ENCODE data around the gene MED27.
"Not testable (repeated sequence)": the region's sequence is repeated elsewhere in the genome, so short reads cannot be mapped to it uniquely, and the experiment has no call there.

MED27 gene

DNA sequence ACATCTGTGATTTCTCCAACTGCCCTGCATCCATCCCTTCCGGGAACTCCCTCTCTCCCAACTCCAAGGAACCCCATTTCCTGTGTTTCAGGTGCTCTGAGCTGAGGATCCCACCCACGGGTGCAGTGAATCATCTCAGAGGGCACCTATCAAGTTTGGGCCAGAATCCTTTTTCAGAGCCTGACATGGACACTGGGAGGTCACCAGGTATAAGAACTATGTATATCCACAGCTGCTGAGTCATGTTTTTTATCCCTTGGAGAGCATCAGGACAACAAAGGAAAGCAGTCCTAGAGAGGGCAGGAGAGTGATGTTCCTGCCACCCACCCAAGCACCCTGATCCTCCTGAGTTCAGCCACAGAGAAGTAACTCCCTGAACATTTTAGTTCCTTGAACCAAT is 3.8 kb downstream of the MED27 start:
- no peak for DNase-seq

DNA sequence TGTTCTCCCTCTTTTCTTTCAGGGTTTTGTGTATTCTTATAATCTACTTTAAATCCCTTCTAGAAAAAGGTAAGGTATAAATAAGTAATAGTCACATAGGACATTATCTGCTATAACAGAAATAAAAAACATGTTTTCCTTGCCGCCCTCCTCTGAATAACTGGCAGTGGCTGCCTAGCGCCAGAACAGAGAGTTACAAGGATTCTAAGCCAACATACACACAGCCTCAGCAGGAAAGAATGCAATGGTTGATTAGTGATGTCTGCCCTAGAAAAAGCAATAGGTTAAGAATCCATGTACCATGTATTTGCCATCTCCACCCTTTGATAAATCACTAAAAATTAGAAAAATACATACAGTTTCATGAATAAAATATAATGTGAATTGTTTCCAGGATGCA is 4.9 kb downstream of the MED27 start:
- DNase-seq = no peak

DNA sequence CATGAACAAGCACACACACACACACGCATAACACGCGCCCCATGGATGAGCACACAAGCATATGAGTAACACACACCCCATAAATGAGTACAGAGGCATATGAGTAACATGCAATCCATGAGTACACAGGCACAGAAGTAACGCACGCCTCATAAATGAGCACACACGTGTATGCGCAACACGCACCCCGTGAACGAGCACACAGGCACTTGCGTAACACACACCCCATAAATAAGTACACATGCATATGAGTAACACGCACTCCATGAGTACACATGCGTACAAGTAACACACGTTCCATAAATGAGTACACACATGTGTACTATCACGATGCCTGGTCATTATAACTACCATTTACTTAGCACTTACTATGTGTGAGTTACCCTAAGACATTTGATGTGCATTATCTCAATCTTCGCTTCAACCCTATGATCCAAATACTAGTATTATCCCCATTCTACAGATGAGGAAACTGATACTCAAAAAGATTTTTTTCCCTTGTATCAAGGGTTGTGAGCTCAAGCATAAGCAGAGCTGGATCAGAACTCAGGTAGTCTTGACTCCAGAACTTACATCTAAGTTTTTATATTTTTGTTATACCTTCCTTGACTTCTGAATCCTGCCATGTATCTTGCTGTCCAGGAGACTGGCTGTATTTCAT is 7.7 kb downstream of the MED27 start:
- no peak for DNase-seq

DNA sequence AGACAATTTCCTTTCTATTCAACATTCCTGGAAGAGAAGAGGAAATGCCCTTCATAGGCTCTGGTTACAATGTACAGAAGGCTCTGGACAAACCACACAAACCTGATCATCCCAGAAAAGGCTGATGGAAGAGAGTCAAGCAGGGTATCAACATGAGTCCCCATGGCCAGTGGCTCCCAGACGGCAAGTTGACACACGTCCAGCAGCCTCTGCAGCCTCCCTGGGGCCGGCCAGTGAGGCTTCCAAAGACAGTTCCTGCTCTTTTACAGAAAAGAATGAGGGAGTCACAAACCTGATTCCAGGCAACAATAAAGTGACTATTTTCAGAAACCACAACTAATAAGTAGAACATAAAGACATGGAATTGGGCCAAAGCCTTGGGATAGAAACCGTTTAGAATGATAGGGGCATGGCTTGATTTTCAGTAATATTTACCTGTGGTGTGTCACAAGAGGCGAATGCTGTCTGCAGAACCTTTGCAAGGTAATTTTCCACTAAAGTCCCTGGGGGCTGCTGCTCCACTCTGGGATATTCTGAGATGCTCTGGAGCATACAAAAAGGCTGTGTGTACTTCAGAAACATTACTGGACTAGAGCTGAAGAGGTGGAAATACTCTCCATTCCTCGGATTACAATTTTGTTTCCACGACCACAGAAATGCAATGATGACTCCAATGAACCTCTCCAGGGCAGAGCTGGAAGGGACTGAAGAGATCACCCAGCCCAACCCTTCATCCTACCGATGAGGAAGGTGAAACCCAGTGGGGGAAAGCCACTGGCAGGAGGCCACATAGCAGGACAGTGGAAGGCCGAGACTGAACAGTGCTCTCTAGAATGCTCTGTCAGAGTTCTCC is 10.4 kb downstream of the MED27 start:
- no peak for DNase-seq

DNA sequence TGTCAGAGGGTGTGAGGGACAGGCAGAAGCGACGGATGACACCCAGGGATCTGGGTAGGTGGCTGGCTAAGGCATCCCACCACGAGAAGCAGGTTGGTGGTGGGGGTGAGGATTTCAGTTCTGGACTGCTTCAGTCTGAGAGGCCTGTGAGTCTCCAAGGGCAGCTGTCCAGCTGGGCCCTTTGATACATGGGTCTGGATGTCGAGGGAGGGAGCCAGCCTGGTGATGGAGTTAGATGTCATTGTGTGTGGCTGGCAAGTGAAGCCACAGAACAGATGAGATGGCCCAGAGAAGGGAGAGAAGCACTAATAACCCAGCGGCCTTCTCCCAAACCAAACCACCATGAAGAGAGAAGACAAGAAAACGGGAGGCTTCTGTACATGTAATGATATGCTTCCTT is 11.1 kb downstream of the MED27 start:
- no peak for DNase-seq

DNA sequence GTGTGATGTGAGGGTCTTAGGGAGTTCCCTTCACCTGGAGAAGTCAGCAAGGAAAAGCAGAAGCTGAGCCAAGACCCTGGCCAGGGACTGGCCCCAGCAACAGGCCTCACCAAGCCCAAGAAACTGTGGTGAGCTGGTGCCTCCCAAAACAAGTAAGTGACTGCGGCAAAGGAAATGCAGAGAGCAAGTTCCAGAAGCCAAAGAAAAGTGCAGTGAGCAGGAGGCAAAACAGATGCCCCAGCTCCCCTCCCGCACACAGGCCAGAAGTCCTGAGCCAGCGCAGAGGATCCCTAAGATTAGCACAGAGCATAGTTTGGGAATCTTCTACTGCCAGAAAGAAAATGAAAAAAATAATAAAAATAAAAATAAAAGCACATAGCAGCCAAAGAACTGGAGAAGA is 13.2 kb downstream of the MED27 start:
- DNase-seq = no peak

DNA sequence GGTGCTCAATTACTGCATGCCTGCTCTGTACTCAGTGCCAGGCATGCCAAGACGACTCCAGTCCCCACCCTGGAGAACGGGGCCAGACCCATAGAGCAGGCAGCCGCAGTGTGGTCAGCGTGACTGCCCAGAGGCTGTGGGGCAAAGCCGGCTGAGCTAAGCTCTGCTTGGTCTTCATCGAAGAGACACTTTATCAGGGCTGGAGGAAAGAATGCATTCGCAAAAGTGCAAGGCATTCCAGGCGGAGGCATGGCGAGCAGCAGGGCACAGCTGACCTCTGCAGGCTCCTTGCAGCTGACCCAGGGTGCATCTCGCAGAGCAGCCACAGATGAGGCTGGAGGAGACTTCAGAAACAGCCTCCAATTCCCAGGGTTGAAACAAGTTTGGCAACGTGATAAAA is 13.6 kb downstream of the MED27 start:
- no peak for DNase-seq

DNA sequence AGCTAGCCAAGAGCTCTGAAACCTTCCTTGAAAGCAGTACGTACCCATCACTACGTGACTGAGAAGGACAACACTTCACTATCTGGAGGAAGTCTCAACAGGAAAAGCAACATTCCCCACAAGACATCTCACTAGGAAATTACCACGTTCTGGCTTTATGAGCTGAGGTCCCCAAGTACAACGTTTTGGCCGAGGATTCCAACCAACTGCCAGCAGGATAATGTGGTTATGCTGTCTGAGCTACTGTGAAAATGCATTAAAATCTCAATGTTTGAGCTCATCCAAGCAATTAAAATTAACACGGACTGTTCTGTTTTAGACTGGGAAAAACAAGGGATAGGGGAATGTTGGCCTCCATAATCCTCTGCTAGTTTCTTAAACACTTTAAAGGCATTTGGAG is 16.4 kb downstream of the MED27 start:
- no peak for DNase-seq

DNA sequence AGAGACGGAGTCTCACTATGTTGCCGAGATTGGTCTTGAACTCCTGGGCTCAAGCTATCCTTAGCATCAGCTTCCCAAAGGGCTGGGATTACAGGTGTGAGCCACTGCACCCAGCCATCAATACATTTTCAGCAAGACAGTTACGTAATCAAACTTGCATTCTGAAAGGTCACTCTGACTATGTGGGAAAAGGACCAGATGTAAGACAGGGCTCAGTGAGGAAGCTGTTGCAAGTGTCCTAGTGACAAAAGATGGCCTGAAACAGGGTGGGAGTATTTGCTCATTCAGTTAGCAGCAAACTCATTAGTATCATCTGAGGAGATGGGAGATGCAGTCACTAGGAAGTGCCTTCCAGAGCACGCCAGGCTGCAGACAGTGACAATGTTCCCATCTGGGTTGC is 16.9 kb downstream of the MED27 start:
- no peak for DNase-seq

DNA sequence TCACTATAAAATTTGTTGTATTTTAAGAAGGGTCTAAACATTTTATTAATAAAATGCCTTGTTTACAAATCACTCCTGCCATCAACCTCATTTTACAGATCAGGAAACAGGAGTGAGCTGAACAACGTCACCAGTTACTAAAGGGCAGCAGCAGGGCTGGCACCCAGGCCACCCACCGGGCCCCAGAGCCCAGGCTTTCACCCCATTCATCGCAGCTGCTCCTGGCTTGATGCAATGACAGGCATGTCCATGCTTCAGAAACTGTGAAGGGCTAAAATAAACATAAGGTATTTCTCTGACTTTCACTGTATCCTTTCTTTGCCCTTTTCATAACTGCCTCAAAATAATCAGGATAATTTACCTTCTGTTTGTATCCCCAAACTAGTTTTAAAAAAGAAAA is 18.1 kb downstream of the MED27 start:
- DNase-seq = no peak

DNA sequence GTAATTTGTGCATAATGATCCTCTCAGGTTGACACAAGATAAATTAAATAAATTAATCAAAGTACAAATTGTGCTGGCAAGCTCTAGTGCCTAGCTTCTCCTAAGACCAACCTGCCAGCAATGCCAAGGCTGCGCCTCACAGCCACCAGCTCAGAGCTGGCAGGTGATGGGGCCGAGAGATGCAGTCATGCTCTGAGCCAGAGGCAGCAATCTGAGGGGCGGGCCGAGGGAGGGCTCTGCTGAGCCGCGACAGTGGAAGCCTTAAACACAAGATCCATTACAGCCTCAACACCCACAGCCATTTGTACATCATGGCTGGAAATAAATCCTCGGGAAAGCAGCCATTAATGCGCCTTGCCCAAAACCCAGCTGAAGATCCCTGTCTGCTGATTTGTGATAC is 20.3 kb downstream of the MED27 start:
- DNase-seq = no peak

DNA sequence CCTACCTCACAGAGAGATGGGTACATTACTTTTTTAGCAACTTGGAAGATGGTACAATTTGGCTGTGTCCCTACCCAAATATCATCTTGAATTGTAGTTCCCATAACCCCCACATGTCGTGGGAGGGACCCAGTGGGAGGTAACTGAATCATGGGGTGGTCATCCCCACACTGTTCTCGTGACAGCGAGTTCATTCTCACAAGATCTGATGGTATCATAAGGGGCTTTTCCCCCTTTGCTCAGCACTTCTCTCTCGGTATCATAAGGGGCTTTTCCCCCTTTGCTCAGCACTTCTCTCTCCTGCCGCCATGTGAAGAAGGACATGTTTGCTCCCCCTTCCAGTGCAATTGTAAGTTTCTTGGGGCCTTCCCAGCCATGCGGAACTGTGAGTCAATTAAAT is 21.4 kb downstream of the MED27 start:
- DNase-seq = not testable (repeated sequence)

DNA sequence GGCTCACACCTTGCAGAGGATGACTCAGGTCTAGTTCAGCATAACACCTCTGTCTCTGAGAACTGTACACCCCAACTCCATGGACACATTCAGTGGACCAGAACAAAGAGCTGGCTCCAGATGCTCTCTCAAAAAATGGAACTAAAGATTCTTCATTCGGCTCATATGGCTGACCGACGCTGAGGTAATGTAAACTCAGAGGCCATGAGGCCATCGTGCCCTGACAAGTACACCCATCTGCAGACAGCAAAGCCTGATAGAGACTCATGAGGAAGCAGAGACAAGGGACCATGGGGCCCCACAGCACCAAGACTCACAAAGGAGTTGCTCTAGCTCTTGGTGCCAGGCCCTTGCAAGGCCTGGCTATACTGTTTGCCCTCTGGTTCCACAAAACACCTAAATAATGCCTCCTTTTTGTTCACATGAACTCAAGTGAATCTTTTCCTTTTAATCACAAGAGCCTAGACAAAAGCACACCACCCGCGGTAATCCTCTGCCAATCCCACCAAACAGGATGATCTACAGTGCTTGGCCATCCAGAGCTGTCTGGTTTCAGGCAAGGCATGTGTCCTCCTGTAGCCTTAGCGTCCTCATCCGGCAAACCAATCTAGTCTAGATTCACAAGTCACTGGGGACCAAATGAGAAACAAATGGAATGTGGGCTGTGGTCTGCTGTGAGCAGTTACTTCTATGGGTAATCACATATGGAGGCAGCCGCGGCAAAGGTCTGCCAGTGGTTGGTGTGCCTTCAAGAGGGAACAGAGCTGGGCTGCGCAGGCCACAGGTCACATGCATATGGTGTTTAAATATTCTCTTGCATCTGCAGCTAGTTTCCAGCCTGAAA is 22.7 kb downstream of the MED27 start:
- no peak for DNase-seq

DNA sequence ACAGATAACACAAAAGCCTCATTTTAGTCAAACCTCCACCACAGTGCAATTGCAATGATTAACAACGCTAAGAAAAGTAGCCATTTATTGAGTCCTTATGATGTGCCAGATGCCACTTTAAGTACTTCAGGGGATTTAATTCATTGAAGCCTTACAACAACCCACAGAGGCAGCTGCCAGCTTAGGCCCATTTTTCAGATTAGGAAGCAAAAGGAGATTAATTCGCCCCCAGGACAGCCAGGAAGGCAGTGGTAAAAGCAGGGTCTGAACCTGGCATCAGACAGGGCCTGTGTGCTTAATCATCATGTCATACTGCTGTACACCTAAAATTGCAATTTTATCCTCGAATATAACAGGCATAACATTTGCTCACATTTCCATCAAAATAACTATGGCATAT is 23.9 kb downstream of the MED27 start:
- no peak for DNase-seq

DNA sequence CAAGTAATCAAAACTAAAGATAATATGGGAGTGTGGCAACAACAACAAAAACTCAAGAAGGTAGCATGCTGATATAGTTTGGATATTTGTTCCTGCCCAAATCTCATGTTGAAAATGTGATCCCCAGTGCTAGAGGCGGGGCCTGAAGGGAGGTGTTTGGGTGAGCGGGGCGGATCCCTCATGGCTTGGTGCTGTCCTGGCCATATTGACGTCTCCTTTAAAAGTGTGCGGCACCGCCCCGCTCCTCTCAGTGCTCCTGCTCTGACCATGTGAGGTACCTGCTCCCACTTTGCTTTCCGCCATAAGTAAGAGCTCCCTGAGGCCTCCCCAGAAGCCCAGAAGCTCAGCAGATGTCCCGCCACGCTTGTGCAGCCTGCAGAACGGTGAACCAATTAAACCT is 25.6 kb downstream of the MED27 start:
- DNase-seq = no peak

DNA sequence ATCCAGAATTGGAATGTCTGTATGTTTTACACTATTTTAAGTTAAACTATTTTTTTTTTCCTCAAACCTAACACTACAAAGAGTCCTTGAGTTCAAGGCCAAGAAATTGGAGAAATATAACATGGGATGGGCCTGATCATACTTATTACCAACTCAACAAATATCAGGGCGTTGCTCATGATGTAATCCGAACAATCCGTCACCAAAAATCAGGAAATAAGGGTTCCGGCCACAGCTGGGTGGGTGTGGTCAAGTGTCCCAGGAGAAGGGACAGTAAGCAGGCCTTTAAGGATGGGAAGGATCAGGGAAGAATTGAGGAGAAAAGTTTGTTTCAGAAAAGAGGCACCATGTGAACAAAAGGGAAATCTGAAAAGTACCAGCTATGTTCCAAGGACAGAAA is 29.8 kb downstream of the MED27 start:
- no peak for DNase-seq

DNA sequence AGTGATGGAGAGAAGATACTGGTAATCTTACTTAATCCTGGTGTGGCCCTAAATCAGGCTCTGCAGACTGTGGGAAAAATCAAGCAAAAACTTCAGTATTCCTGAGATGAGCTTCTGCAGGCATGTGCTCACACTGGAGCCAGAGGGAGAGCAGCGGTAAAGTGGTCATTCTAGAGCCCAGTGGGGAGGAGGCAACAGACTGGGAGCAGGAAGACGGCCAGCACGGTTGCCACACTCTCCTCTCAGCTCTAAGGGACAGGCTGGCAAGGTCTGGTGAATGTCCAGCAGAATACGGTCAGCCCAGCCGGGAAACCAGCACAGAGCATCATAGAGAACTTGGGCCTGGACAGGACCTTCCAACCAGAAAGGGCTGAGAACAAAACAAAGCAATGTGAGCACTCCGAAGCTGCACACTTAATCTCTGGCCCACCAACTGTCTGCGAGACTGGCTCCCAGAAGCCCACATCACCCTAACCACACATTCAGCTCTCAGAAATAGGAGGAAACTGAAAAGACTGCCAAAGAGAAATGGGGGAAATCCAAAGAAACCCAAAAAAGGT is 30.3 kb downstream of the MED27 start:
- no peak for DNase-seq

DNA sequence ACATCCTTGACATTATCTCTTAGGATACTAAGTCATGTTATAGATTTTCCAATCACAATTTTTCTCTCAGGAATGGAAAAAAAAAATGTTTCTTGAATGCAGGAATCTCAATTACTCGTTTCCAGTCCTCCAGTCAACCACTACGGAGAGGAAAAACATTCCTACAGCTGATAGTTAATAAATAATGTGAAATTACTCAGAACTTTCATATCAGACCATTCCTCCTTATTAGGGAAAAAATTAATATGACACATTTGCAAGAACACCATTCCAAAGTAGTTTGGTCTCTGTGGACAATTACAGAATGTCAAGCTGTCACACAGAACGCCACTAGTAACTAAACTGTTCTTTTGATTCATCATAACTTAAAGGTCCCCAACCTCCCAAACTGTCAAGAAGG is 31.5 kb downstream of the MED27 start:
- DNase-seq = no peak

DNA sequence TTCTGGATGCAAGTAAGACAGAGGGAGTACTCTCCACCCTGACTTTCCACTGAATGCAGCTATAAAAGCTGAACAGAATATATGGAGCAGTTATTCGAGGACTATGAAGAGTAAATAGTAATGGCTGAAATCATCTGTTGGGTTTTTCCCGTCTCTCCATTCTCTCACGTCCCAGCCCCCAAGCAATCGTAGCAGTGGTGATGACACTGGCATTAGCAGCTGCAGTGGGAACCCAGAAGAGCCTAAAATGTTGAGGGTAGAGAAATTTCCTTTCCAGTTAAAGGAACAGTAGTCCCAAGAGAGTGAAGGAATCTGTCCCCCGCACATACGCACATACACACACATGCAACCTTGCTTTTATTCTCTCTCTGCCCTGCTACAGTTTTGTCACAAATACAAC is 33.2 kb downstream of the MED27 start:
- DNase-seq = no peak

DNA sequence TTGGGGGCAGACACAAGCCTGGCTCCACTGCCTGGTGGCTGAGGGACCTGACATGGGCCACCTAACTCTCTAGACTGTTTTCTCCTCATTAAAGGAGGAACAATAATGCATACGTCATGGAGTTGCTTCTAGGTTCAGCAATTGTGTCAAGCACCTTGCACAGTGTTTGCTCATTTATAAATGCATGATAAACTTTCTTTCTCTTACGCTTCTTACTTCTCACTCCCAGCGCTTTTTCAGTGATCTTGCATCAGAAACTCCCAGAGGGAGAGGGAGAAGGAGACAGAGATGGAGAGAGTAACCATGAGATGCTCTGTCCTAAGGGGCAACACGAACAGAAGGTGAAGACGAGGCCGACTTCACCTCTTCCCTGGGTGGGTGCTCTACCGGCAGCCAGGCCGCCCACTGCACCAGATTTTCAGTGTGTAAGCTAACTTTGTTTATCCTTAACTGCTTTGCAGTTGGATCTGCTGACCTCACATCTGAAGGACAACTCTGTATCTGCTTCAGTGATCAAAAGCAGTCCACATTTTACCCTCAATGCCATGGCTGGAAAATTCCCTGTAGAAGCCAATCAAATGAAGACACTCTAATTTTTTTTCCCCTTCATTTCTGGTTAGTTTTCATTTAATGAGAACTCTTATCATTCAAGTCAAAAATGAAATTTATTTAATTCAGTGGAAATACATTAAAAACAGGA is 35.3 kb downstream of the MED27 start:
- no peak for DNase-seq

DNA sequence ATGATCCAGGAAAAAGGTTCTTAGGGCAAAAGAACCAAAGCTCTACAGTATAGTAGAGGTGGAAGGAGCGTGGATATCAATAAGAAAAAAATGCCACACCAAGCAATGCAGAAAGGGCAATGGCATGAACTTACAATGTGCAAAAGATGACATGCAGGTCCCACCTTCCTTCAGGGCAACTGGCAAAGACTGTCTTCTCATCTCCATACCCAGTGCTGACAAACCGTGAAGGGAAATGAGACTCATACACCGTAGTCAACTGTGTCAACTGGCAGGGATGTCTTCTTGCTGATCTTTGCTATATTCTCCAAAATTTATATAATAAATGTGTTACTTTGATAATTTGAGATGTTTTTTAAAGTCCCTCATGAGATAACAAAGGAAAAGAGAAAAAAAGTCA is 36.0 kb downstream of the MED27 start:
- DNase-seq = no peak

DNA sequence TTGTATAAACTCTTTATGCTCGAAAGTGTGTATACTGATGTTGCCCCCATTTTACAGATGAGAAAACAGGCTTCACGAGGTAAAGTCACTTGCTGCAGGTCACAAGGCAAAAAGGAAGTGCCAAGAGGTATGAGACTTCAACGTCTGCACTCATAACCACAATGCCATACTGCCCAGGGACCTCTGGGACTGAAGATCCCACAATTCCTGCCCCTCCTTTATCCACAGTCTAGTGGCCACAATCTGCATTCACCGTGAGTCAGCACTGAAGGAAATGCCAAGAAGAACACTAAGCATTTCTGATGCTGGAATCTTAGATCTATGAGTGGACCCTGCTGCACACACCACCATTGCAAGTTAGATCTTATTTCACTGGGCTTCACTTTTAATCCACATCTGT is 37.3 kb downstream of the MED27 start:
- DNase-seq = no peak

DNA sequence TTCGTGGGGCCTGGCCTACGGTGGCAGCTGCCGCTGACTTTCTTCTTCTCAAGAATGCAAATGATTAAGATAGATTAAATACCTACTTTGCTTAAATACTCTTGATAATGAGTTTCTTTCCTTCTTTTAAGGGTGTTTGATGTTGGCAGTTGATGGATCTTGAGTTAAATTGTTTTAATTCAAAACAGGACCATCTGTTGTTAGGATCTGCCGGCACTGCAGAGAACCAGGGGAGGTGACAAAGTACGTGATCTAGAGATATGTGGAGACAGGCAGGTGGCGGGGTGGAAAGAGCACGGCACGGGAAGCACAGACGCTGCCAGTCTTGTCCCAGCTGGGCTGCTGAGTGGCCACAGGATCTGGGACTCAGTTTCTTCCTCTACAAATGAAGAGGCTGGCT is 37.9 kb downstream of the MED27 start:
- no peak for DNase-seq
